GM12878 (cell line): Measurements from ENCODE around the gene NPNT. TPM values are rescaled to one million over a fixed set of nuclear protein-coding genes. Genes with fewer than 3 reads are reported as not detected.

ENCODE experiments used
- ATAC-seq: fragments of 200-7000 bp; cut with Tn5 transposase; 3 replicates; pipeline ENCODE4 v1.9.1; 2020; ENCODE audit warnings: mild to moderate bottlenecking, moderate library complexity
- BruUV-seq: library from RNA; stranded (reverse); fragments of 400-500 nt; replicated peaks from 2 replicates; lab custom pipeline; 2021; lab: Mats Ljungman, UMichigan
- CTCF ChIA-PET: fragments of 300-600 bp; sonication (Branson Sonifier 250); formaldehyde crosslinking; extraction: SDS; loops from one replicate; lab custom pipeline; 2021; ENCODE audit warnings: inconsistent platforms; lab: Yijun Ruan, JAX
- POLR2A ChIA-PET: fragments of 350-600 bp; formaldehyde crosslinking; extraction: SDS; loops from one replicate; lab custom pipeline; 2021; ENCODE audit warnings: inconsistent platforms; lab: Charles Lee
- RAD21 ChIA-PET: fragments of 300-600 bp; sonication (Branson Sonifier 250); formaldehyde crosslinking; loops from one replicate; lab custom pipeline; 2023; ENCODE audit warnings: antibody characterized with exemption; ENCODE audit not compliant: unreplicated experiment; lab: Charles Lee
- SMC1A ChIA-PET: fragments of 300-600 bp; sonication (Branson Sonifier 250); formaldehyde crosslinking; loops from one replicate; lab custom pipeline; 2023; ENCODE audit not compliant: unreplicated experiment, uncharacterized antibody; lab: Charles Lee
- DNase-seq: peaks from one replicate; pipeline ENCODE4 v3.0.0-alpha.2; 2011; ENCODE audit warnings: low read depth, low spot score
- FAIRE-seq: peaks from 3 replicates; lab custom pipeline; 2011; peaks lifted over from hg19 to GRCh38; lab: Jason Lieb, UNC
- H2AFZ ChIP-seq: 2 replicates; pipeline ENCODE4 v1.6.0; 2011; ENCODE audit warnings: low read depth, low read length, control low read depth; ENCODE audit not compliant: control insufficient read depth
- H3K27ac ChIP-seq: 2 replicates; pipeline ENCODE4 v1.5.1; 2011; ENCODE audit warnings: control low read depth; ENCODE audit not compliant: control insufficient read depth, insufficient read depth
- H3K27me3 ChIP-seq, 2 experiments: replicated peaks in 1 of 2; 2 replicates each; pipeline versions ENCODE4 v1.6.0 to v1.6.1; 2011; ENCODE audit warnings: low read length in 1 of 2; ENCODE audit not compliant: control insufficient read depth in 2 of 2, insufficient read depth in 2 of 2
- H3K36me3 ChIP-seq, 2 experiments: 2 replicates each; pipeline ENCODE4 v1.5.1; 2011; ENCODE audit warnings: low read length in 1 of 2; ENCODE audit not compliant: control insufficient read depth in 2 of 2, insufficient read depth in 2 of 2
- H3K4me1 ChIP-seq: 2 replicates; pipeline ENCODE4 v1.6.1; 2011; ENCODE audit warnings: mild to moderate bottlenecking, low read length, moderate library complexity, mixed read lengths; ENCODE audit not compliant: control insufficient read depth, insufficient read depth
- H3K4me2 ChIP-seq: 2 replicates; pipeline ENCODE4 v1.6.0; 2011; ENCODE audit warnings: control low read depth; ENCODE audit not compliant: control insufficient read depth, insufficient read depth
- H3K4me3 ChIP-seq: fragments of 200-600 bp; sonication (generic); 2 replicates; pipeline ENCODE4 v1.5.1; 2016
- H3K79me2 ChIP-seq: 2 replicates; pipeline ENCODE4 v1.6.0; 2011; ENCODE audit warnings: low read length; ENCODE audit not compliant: control insufficient read depth, insufficient read depth
- H3K9ac ChIP-seq: 2 replicates; pipeline ENCODE4 v1.8.0; 2011; ENCODE audit warnings: low read length, control low read depth, mixed read lengths; ENCODE audit not compliant: control insufficient read depth, insufficient read depth
- H3K9me3 ChIP-seq: replicated peaks from 3 replicates; pipeline ENCODE4 v1.5.1; 2011; ENCODE audit warnings: mild to moderate bottlenecking, low read length; ENCODE audit not compliant: control insufficient read depth, insufficient read depth
- H4K20me1 ChIP-seq: 2 replicates; pipeline ENCODE4 v1.6.0; 2011; ENCODE audit not compliant: control insufficient read depth, insufficient read depth
- ATF3 ChIP-seq: IDR thresholded peaks from 2 replicates; pipeline ENCODE4 v1.6.1; 2011; ENCODE audit warnings: low read depth, mild to moderate bottlenecking, low read length, moderate library complexity, borderline replicate concordance; ENCODE audit errors: extremely low read depth
- CHD1 ChIP-seq: IDR thresholded peaks from 2 replicates; pipeline ENCODE4 v1.6.1; 2012; ENCODE audit warnings: low read depth, low read length, improper control_type of control experiment
- ESRRA ChIP-seq: IDR thresholded peaks from 2 replicates; pipeline ENCODE4 v1.6.1; 2012; ENCODE audit warnings: mild to moderate bottlenecking, low read length, improper control_type of control experiment
- JUND ChIP-seq: IDR thresholded peaks from 2 replicates; pipeline ENCODE4 v1.6.1; 2012; ENCODE audit warnings: low read depth, mild to moderate bottlenecking, low read length, improper control_type of control experiment, moderate library complexity
- NFIC ChIP-seq: IDR thresholded peaks from 2 replicates; pipeline ENCODE4 v1.6.1; 2012; ENCODE audit warnings: low read depth, mild to moderate bottlenecking, inconsistent platforms, low read length, moderate library complexity
- PAX5 ChIP-seq: IDR thresholded peaks from 2 replicates; pipeline ENCODE4 v1.6.1; 2011; ENCODE audit warnings: low read depth, low read length, borderline replicate concordance
- PAX8 ChIP-seq: fragments of 450-650 bp; IDR thresholded peaks from 2 replicates; pipeline ENCODE4 v1.6.1; 2017; ENCODE audit warnings: mild to moderate bottlenecking, moderate library complexity
- TCF3 ChIP-seq: IDR thresholded peaks from 2 replicates; pipeline ENCODE4 v1.6.1; 2012; ENCODE audit warnings: low read depth, mild to moderate bottlenecking, low read length, borderline replicate concordance; ENCODE audit not compliant: insufficient read depth
- WGBS: methylation state at CpG from one replicate; pipeline ENCODE4 v1.1.6; 2016; ENCODE audit warnings: low lambda C conversion rate; ENCODE audit not compliant: insufficient replicate concordance, insufficient coverage; ENCODE audit errors: missing lambda C conversion rate; 5-methylcytosine and 5-hydroxymethylcytosine counted together
- in situ Hi-C: fragments of 300-500 bp; cut with MboI; formaldehyde crosslinking; loops from 9 replicates; pipeline ENCODE4 v1.14.3; 2018; ENCODE audit warnings: mixed read lengths
- intact Hi-C: fragments of 100-400 bp; cut with micrococcal nuclease; formaldehyde crosslinking; loops from one replicate; pipeline ENCODE4 v1.14.2; 2022; ENCODE audit not compliant: unreplicated experiment
- polyA plus RNA-seq, 11 experiments: library from polyadenylated mRNA; depleted of rRNA in 4 of 11; unstranded in 6 of 11; stranded (reverse) in 5 of 11; fragments of >200 nt; fragmentation: Nextera tagmentation in 4 of 11; fragmentation: Illumina TruSeq in 1 of 11; extraction: Ambion mirVana in 4 of 11; extraction: Trizol in 1 of 11; gene quantifications; 1 replicate in 1 of 11; 2 replicates in 10 of 11; pipeline versions ENCODE4 v1.2.1 to v1.2.3, GENCODE V29; 2011 to 2016; ENCODE audit warnings: inconsistent platforms in 2 of 11, missing spikeins in 2 of 11, low read depth in 1 of 11
- total RNA-seq, 4 experiments: library from RNA; depleted of rRNA in 3 of 4; stranded (reverse); fragments of >200 nt in 3 of 4; fragmentation: Illumina TruSeq in 1 of 4; extraction: Trizol in 1 of 4; gene quantifications; 2 replicates each; pipeline versions ENCODE4 v1.2.1 to v1.2.3, GENCODE V29; 2013 to 2021

NPNT gene
- total and polyA plus RNA-seq, 10 of the 15 experiments (the other 5 are each of a cell fraction or from before 2014, with no cell fraction given): 0.18 to 70.5 (median 54.1) TPM

- TF ChIP-seq ESRRA (no peak), ATF3 (no peak), PAX8 (no peak), PAX5 (no peak), JUND (no peak)
These were observed 16.2 kb downstream of the NPNT start (continued) for GRCh38 chr4:105911426-105911825.

- RAD21 ChIA-PET: no interaction called here
- H3K9me3 ChIP-seq: no peaks in the 10 kb centered on the region
- POLR2A ChIA-PET: no interaction called here
- ATAC-seq: no peak
- no peak overlapping the region for H2AFZ ChIP-seq
- no peak for FAIRE-seq
- CTCF ChIA-PET: no interaction called here
- in situ Hi-C loops (no loop called here), intact Hi-C loops (no loop called here)
- no peaks in the 10 kb centered on the region for H3K27me3 ChIP-seq
- TF ChIP-seq TCF3: no peak
- TF ChIP-seq NFIC: no peak
- no peak for TF ChIP-seq CHD1
- SMC1A ChIA-PET: no interaction called here
- H3K36me3 ChIP-seq: no peaks in the 10 kb centered on the region; a peak in 1 of 4 replicates
- H3K27ac ChIP-seq: no peak overlapping the region
- WGBS: 81% methylated on average over 6 of the region's 6 CpGs
- H3K4me1 ChIP-seq: no peaks in the 10 kb centered on the region
- H4K20me1 ChIP-seq: no peaks in the 10 kb centered on the region
- no peak overlapping the region for H3K4me3 ChIP-seq
- no TSS peak for BruUV-seq
- no peak overlapping the region for H3K4me2 ChIP-seq
- no peaks in the 10 kb centered on the region for H3K79me2 ChIP-seq
- DNase-seq: no peak
- no peak overlapping the region for H3K9ac ChIP-seq
These were observed 17.4 kb downstream of the NPNT start for GRCh38 chr4:105912633-105913032.
